GM18511 (cell line): ENCODE results near the gene BAZ2B.
"Not testable (repeated sequence)": the region's sequence is repeated elsewhere in the genome, so short reads cannot be mapped to it uniquely, and the experiment has no call there.

Experiments used
- ATAC-seq: cut with Tn5 transposase; IDR thresholded peaks from one replicate; pipeline ENCODE4 v1.9.1; 2021; ENCODE audit warnings: mild to moderate bottlenecking, moderate library complexity; ENCODE audit not compliant: unreplicated experiment

Gene BAZ2B

DNA sequence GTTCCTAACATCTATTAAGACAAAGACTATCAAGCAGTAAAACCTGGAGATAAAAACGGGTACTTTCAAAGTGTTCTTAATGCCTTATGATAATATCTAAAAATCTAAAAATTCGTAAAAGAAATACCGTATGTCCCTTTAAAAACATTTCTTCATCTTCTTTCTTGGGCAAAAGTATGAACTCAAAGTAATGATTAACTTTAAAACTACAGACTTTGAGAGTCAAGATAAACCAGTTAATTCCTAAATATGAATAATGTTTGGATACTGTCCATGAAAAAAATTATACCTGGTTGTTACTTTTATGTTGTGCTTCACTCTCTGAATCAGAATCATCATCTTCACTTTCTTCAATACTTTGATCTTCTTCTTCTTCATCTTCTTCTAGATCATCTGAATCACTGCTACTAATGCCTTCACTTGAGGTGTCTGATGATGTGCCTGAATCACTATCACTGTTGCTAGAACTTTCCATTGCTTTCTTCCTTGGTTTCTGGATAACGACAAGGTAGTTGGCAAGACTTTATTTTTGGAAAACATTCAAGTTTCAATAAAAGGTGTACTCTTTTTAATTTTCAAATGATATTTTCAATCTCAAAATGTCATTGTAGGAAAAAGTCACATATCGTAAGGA is 177.5 kb downstream of the BAZ2B start:
- no peak for ATAC-seq

DNA sequence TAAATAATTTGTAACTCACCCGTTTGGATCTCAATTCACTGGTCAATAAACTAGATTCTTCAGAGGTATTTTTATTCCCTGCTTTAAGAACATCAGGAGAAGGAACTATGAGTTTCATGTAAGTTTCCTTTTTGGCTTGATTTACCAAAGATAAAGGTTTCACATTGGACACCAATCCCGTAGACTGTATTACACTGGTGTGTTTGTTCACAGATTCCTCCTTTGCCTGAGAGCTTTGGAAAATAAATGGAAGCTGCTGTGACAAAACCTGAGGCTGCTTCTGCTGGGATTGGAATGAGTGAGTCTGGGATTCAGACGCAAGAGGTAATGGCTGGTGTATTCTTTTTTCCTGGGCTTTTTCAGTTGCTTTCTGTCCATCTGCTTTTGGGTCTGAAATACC is 178.1 kb downstream of the BAZ2B start:
- no peak for ATAC-seq

DNA sequence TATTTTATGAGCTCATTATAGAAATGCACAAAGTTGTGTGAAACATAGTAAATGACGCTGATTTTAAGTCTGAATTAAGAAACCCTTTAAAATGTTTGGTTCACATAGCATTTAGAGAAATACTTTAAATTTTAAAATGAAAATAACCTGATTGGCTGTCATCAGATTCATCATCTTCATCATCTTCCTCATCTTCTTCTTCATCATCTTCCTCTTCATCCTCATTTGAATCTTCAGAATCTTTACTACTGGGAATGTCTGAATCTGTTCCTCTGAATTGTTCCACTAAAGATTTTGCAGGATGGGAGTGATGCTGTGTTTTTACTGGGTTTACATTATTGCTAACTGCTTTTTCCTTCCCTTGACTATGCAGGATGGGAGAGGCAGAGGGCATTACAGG is 183.7 kb downstream of the BAZ2B start:
- no peak for ATAC-seq

DNA sequence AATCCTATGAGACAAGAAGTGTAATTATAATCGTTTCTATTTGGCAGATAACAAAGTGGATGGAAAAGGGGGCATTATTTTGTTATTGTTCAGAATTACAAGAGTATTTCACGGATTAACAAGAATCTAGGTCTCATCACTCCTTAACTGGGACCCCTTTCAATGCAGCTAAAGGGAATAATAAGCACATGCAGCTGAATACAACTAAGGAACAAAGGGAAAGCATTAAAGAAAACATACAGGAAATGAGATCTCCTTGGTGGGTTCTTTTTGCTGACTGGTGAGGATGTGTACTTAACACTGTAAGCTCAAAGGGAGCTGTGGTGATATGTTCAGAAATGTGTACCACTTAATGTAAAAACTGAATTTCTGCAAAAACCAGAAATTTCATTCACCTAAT is 189.3 kb downstream of the BAZ2B start:
- ATAC-seq, result no peak

DNA sequence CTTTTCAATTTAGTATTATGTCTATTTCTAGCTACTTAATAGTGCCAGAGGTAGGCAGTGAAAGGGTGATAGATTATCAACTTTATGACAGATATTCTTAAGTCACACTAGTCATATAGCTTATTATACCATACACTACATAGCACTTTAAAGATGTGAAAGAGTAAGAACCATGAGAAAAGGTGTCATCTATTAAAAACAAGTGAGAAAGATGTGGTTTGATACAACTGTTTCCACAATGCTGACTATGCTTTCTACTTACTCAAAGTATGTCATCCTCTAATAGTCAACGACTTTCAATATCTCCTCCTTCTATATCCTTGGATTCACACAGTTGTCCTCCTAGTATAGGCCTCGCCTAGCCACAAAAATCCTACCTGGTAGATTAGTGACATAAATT is 196.9 kb downstream of the BAZ2B start:
- ATAC-seq, result no peak

DNA sequence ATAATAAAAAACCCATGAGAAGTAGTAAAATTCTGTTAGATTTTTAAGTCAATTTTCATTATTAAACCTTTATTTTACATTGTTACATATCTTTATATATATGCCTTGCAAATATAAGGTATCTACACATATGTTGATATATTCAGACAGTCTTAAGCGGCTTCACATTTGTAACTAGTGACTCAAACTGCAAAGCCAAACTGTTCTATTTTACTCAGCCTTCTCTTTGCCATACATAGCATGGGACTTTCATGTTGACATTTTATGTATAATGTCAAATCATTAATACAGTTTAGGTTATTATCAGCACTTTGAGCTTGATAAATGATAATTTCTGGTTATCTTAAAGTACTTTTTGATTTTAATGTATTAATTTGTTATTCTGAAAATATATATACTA is 204.9 kb downstream of the BAZ2B start:
- ATAC-seq, result no peak

DNA sequence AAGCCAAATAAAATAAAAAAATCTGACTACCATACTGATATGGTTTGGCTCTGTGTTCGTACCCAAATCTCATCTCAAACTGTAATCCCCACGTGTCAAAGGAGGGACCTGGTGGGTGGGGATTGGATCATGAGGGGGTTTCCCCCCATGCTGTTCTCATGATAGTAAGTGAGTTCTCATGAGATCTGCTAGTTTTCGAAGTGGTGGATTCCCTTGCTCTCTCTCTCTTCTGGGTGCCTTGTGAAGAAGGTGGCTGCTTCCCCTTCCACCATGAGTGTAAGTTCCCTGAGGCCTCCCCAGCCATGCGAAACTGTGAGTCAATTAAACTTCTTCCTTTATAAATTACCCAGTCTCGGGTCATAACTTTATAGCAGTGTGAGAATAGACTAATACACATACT is 206.1 kb downstream of the BAZ2B start:
- ATAC-seq, result no peak

DNA sequence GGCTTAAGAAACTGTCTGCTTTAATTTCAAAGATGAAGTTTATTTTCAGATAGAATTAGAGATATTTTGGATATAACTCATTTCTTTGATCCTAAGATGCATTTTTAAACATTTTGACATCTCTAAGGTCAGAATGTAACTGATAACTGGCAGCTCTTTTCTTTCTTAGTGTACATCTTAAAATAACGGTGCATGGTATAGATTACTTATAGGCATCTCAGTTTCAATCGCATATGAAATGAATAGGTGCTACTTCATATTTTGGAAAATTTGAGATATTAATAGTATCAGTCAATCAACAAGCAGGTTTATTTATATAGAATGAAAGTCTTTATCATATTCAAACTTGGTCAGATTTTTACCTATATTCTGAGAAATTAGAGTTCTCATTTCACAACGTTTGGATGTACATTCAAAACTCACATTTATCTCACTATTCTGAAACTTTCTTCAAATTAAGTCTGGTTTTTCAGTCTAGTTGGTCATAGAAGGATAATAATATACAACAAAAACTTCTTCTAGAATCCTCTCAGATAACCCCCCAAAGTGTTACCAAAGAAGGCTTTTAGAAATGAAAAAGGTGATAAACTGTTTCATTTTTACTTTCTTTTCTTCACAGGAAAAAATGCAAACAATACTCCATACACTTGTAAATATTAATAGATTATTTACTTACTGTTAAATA is 207.1 kb downstream of the BAZ2B start:
- no peak for ATAC-seq

DNA sequence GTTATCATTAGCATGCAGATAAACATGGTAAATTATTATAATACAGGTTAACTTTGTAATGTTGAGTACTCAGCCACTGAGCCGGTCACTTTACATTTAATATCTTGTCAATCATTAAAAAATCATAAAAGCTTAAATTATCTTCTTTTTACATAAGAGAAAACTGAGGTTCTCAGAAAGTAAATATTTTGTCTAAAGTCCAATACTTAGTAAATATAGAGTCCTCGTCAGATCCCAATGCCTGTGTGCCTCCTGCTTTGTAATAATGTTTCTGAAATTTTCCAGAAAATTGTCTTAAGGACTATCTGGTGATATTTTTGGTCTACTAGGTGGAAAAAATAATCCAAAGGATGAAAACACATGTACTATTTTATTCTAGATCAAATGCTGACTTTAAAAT is 213.6 kb downstream of the BAZ2B start:
- ATAC-seq, result no peak

DNA sequence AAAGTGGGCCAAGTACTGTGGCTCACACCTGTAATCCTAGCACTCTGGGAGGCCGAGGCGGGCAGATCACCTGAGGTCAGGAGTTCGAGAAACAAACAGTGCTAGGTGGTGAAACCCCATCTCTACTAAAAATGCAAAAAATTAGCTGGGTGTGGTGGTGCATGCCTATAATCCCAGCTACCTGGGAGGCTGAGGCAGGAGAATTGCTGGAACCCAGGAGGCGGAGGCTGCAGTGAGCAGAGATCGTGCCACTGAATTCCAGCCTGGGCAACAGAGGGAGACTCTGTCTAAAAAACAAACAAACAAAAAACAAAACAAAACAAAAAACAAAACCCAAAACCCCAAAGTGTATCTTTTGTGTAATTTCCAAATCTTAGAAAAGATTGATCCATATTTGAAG is 214.2 kb downstream of the BAZ2B start:
- ATAC-seq, result not testable (repeated sequence)

DNA sequence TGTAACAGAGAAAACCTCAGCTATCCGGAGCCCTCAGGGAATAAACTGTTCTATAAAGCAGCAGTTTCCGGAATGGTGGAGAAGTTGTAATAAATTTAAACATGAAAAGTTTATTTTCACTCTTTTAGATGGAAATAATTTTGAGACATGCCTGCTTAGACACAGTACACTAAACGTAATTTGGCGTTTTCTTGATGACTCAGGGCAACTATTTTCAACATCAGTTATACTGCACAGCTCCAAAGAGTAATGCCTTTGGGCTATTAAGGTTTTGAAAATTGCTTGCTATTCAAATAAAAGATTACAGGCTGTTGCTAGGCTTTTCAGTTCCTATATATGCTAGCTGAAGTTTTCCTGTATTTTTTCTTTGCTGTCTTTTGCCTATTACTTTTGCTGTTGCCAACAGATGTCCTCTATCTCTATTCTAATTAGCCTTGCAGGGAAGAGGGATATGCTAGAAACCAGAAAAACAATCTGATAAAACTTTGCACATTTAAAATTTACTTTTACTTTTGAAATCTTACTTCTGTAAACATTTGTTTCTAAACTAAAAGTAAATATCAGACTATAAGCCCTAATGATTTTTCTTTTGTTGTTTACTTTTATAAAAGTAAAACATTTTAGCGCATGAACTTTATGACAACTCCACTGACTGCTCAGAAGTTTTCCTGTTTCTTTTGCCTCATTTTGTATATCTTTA is 216.5 kb downstream of the BAZ2B start:
- no peak for ATAC-seq

DNA sequence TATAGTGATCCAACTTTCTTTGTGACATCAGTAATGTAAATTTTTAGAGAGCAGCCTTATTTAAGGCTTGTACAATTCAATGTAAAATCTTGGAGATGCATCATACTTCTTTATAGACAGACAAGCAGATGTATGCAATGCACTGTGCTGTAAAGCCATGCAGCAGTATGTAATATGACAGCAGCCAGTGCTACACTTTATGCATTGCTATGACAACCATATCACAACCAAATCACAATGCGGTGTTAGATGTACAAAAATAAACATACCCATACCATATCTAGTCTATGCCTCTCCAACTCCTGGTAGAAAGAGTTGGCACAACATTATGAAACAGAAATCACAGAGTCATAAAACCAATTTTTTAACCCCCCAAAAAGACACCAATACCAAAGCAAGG is 219.5 kb downstream of the BAZ2B start:
- ATAC-seq, result no peak

DNA sequence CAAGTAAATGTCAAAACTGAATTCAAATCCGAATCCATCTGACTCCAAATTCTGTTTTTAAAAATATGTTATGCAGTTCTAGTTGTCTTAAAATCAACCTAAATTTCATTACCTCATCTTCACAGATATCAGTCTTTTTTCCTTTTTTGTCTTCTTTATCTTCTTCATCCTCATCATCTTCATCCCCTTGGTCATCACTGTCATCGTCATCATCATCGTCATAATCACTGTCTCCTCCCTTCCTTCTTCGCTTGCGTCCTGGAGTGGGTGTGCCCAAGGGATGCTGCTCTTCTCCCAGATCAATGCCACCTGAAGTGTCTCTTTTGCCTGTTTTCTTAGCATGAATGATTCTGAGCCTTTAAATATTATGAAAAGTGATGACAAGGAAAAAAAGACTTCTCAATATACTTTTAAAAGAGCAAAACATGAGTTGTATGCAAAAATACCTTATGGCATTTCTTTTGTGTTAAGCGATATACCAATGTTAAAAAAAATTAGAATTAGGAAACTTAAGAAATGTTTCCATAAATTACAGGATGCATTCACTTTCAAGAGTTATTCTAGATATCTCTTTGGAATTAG is 233.8 kb downstream of the BAZ2B start:
- no peak for ATAC-seq

DNA sequence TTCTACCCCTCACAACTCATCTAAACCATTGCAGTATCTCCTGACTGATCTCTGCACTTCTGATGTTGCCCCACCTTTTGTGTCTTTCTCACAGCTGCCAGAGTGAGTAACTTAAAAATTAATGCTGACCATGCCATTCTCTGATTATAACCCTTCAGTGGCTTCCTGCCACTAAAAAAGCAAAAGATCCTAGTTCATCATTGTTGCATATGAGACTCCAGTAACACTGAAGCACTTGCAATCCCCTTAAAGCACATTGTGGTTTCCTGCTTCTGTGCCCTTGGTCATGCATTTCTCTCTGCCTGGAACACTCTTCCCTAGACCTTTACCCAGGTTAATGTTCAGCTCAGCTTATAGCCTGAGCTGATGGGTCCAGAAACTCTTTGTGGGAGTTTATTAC is 234.8 kb downstream of the BAZ2B start:
- peak; percentile 83 for ATAC-seq

DNA sequence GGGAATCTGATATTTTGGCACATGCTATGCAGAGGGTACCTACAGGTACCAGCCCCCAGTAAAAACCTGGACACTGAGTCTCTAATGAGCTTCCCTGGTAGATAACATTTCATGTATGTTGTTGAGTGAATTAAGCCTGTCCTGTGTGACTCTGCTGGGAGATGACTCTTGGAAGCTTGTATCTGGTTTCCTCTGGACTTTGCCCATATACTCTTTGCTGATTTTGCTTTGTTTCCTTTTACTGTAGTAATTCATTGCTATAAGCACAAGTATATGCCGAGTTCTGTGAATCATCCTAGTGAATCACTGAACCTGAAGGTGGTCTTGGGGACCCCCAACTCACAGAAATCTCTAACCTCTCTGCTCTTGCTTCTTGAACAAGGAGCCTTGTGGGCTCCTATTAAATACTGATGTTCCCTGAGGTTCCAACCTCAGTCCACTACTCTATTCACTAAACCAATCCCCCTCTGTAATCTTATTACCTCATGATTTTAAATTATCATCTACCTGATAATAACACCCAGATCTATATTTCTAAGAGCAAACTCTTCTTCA is 235.6 kb downstream of the BAZ2B start:
- no peak for ATAC-seq

DNA sequence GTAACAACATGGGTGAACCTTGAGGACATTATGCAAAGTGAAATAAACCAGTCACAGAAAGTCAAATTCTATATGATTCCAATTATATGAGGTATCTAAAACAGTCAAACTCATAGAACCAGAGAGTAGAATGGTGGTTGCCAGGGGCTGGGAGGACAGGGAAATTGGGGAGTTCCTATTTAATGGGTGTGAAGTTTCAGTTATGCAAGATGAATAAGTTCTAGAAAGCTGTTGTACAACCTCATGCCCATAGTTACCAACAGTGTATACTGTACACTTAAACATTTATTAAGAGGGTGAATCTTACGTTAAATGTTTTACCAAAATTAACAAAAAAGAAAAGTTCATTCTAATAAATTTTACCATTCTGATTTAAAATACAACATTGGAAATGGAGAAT is 237.2 kb downstream of the BAZ2B start:
- peak; percentile 42 for ATAC-seq

DNA sequence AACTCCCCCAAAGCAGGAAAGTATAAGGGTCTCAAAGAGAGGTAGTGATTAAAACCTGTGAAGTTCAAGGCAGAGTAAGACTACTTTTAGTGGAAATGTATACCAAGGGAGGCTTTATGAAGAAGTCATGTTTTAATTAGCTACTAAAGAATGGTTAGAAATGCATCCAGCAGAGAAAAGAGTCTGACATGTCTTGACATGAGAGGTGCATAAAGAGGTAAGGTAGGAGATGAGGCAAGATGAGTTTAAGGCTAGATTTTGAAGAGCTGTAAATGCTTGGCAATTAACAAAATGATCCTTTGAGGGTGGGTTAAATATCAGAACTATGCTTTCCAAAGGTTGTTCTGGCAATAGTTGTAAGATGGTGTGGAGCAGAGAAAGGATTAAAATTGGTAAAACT is 241.1 kb downstream of the BAZ2B start:
- no peak for ATAC-seq

DNA sequence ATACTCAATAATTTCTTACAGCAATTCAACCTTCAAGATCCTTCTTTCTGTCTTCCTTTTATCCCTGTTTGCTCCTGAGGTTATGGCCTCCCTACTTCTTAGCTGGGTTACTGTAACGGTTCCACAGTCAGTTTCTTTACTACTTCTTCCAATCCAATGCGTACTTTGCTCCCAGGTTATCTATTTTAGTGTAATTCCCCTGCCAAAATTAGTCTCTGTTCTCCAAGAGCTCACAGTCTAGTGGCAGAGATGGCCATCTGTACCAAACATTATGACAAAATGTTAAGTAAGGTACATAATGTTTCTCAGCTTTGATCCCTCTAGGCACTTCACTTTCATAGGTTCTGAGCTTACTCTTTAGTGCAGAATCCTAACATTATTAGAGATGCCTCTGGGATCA is 244.8 kb downstream of the BAZ2B start:
- no peak for ATAC-seq

DNA sequence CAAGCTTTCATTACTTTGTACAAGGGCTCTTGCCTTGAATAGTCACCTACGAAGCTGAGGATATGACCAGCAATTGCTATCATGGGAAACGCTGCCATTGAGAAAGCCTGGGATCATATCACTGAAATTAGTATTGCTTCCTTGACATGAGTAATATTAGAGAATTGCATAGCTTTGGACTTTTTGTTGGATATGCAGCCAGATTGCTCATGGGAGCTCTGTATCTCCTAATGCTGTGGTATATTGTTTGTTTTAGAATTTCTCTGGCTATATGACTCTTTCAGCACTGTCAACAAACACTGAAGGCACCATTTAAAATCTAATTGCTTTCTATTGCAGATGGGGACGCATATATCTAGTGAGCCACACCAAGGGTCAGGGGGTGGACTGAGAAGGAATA is 249.8 kb downstream of the BAZ2B start:
- ATAC-seq, result no peak

DNA sequence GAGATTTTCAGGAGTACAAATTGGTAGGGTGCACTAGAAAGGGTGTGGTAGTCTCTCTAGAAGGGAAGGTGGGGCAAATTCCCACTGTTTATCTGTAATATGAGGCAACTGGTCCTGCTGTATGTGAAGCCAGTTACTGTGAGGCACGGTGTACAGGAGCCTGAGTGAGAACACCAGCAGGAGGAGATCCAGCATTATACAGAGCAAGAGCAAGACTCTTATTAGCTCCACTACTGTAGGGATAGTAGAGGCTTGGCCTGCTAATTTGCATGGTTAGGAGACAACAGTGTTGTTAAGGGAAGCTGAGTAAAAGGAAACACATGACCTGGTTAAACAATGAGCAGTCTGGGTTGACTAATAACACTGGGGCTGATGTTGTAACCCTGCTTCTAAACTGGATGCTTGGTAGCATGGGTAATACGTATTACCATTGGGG is 253.5 kb downstream of the BAZ2B start:
- ATAC-seq, result no peak

DNA sequence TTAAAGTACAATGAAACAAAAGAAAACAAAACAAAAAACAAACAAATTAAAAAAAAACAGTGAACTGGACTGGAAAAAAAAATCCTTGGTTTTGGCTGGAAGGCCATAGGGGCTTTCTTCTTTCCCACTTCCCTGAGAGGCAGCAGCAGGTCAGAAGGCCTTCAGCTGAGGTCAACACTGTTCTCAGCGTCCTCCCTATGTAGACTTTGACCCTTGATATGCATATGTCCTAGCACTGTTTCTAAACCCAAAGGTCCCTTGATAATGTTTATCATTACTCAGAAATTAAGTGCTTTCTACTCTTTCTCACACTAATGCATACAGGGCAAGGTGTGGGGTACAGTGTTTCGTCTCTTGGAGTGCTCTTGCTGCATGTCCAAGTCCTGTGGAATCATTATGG is 254.3 kb downstream of the BAZ2B start:
- no peak for ATAC-seq

DNA sequence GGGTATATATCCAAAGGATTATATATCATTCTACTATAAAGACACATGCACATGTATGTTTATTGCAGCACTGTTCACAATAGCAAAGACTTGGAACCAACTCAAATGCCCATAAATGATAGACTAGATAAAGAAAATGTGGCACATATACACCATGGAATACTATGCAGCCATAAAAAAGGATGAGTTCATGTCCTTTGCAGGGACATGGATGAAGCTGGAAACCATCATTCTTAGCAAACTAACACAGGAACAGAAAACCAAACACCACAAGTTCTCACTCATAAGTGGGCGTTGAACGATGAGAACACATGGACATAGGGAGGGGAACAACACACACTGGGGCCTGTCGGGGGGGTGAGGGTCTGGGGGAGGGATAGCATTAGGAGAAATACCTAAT is 254.7 kb downstream of the BAZ2B start:
- not testable (repeated sequence) for ATAC-seq
